Fibroblast of skin of back (primary cell): ENCODE measurements around the gene EEPD1.

ENCODE experiments used
- DNase-seq: peaks from one replicate; pipeline ENCODE4 v3.0.0-alpha.2; 2013

Gene EEPD1

DNA sequence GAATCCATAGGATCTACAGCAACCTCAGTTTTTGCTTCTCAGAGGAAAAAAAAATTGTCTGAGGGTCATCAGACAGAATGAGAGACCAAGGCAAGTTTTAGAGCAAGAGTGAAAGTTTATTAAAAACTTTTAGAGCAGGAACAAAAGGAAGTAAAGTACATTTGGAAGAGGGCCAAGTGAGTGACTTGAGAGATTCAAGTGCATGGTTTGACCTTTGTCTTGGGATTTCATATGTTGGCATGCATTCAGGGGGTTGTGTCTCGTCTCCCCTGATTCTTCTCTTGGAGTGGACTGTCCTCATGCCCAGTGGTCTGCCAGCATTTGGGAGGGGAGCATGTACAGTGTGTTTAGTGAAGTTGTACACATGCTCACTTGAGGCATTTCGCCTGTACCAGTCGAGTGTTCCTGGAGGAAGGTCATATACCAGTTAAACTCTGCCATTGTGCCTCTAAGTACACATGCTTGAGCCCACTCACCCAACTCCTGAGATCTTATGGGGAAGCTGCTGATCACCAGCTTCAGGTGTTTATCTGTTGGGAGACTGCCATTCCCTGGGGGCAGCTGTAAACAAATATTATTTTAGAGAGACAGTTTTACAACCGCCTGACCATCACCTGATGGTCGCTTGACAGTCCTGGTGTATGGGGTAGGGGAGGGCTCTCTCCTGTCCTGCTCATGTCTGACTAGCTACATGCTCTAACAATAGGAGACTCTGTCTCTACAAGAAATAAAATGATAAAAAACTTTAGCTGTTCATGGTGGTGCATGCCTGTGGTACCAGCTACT is 109.4 kb downstream of the EEPD1 start:
- DNase-seq: no peak

DNA sequence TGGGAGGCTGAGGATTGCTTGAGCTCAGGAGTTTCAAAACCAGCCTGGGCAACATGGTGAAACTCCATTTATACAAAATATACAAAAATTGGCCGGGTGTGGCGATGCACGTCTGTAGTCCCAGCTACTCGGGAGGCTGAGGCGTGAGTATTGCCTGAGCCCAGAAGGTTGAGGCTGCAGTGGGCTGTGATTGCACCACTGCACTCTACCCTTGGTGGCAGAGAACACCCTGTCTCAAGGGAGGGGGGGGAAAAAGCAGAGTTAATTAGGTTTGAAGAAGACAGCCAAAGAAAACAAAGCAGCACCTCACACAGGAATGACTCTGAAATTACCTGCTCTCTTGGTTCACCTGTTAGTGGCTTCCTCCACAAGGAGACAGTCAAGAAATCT is 110.0 kb downstream of the EEPD1 start:
- DNase-seq: no peak

DNA sequence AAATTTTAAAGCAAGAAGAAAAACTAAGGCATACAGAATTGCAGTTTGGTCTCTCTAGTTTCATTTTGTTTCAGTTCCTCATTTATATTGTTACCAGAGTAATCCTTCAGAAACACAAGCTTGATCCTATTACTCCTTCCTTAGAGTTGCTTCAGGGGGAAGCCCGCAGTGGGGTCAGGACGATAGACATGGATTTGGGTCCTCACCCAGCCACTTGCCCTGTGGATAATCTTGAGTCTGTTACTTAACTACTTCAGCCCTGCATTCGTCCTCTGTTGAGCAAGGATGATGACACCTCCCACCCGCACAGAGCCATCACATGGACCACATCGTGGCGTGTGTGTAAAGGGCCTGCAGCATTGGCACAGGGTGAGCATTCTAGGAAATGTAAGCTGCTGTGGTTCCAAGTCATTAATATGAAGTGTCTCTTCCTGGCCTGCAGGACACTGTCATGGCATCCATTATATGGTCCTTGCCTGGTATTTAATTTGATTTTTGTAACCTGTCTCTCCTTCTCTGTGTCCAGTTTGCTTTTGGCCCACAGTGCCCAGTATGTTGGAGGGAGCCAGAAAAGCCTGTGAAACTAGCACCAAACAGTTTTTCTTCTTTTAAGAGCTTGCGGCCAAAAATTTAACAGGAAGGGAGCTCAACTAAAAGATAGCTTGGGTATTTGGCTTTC is 111.2 kb downstream of the EEPD1 start:
- DNase-seq: no peak

DNA sequence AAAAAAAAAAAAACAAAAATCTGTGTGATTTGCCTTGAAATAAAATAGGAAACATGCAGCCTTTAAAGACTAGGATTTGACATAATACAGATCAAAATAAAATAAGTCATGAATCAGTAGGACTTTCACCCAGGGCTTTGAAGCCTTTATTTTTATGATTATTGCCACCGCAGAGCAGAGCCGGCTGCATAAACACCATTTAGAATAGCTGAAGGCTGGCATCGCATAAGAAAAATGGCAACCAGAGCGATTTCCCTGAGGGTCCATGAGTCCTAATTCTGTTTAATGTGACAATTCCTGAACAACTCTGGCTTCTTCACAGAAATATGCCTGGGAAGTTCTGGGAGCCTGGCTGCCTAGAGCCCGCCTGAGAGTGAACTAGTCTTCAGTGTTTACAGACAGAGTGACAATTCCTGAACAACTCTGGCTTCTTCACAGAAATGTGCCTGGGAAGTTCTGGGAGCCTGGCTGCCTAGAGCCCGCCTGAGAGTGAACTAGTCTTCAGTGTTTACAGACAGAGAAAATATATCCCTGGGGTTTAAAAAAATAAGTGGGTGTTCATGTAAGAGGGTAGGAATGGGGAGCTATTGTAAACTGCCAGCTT is 112.0 kb downstream of the EEPD1 start:
- no peak for DNase-seq

DNA sequence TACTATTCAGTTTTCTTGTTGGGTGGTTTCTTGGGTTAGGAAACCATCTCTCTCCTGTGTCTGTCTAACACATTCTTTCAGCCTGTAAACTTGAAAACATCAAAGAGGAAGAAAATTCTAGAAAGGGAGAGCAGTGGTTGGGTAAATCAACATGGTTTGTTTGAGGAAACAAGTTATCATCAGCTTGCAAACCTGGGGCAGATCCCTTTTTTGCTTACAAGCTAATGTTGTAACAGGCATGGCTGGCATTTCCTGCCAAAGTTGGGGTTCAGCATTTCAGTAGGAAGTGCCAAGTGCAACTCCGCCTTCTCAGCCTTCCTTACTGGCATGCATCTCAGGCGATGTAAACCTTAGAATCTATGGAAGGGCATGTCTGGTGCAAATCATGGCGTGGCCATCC is 112.6 kb downstream of the EEPD1 start:
- DNase-seq: no peak

DNA sequence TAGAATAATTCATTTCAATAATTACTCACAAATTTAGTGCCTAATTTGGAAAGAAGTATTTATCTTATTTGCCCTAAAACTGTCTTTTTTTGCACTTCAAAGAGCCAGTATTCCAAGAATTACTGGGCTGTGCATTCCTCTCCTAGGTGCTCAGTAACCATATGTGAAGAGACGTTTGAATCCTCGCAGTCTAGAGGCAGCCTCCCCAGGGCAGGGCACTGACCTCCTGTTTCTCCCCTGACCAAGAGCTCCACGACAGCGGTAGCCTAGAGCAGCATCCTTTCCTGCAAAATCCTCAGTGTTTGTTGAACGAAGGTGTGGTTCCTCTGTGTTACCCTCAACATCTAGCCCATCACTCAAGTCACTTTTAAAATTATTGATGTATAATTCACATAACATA is 113.1 kb downstream of the EEPD1 start:
- DNase-seq: no peak

DNA sequence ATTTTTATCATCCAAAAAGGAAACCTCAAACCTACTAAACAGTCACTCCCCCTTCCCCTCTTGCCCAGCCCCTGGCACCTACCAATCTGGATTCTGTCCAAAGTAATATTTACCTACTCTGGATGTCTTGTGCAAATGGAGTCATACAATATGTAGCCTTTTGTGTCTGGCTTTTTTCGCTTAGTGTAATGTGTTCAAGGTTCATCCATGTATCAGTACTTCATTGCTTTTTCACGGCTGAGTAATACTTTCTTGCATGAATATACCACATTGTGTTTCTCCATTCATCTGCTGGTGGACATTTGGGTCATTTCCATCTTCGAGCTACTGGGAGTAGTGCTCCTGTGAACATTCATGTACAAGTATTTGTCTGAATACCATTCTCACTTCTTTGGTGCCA is 113.6 kb downstream of the EEPD1 start:
- no peak for DNase-seq

DNA sequence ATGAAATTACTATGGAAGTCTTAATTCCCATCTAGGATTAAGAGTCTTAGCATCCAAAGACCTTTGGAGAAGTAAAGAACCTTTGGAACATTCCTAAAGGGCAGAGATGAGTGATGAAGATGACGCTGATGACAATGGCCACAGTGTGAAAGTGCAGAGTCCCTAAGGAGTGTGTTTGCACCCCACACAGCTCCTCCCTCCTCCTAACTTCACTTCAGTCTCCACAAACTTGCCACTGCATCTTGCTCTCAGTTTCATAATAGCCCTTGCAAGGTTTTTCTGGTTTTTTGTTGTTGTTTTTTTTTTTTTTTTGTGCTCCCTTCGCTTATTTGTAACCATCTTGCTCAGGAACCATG is 119.1 kb downstream of the EEPD1 start:
- DNase-seq: no peak

DNA sequence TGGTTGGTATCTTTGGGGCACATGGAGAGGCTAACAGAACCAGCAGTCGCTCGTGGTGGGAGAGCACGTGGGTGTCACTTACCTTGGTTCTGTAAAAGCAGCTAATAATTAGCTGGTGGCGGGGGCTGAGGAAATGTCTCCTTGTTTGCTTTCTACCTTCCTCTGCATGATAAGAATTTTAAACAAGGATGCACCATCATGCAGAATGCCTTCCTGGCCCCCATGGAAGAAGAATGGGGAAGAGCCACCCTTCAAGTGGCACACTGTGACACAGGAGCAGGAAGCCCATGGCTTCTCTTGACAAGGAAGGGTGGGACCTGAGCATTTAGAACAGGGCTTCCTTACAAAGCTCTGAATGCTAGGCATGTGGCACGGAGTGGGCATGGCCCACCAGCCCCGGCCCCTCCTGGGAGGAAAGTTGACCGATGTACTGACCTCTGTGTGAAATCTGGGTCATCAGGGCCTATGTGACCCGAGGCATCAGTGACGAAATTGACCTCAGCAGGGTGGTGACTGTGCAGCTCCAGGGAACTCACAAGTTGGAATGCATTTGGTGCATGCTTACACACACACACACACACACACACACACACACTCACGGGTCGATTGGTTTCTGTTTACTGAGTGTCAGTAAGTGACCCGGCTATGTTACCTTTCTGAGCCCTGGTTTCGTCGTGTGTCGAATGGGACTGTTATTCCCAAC is 119.7 kb downstream of the EEPD1 start:
- DNase-seq: no peak

DNA sequence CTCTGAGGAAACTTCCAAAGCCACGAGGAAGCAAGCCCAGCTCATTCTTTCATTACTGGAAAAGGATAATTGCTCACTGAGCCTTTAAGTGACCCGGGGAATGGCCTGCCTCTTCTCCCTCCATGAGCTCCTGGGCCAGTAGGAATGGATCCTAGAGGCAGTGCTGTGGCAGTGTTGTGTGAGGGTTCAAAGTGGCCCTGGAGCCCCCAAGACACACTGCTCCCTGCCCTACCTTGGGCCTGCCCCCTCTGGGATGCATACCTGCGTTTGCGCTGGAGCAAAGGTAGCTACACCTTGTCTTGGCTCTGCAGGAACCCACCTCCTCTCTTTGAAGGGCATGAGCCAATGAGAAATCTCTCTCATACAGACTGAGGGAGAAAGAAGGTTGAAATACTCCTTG is 120.8 kb downstream of the EEPD1 start:
- DNase-seq: no peak

DNA sequence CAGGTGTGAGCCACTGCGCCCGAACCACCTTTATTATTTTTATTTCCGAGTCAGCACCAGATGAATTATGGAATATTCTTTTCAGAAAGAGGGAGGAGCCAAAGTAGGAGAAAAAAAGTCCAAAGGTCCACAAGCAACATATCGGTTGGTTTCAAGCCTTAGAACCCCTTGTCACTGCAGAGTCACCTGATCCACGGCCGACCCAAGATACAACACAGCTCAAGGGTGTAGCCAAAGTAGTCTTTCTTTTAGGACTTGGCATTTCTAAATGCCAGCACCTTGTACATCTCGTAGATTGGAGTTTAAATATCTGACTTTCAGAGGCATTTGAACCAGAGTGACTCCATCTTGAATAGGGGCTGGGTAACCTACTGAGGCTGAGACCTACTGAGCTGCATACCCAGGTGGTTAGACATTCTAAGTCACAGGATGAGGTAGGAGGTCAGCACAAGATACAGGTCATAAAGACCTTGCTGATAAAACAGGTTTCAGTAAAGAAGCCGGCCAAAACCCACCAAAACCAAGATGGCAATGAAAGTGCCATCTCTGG is 122.8 kb downstream of the EEPD1 start:
- DNase-seq: no peak

DNA sequence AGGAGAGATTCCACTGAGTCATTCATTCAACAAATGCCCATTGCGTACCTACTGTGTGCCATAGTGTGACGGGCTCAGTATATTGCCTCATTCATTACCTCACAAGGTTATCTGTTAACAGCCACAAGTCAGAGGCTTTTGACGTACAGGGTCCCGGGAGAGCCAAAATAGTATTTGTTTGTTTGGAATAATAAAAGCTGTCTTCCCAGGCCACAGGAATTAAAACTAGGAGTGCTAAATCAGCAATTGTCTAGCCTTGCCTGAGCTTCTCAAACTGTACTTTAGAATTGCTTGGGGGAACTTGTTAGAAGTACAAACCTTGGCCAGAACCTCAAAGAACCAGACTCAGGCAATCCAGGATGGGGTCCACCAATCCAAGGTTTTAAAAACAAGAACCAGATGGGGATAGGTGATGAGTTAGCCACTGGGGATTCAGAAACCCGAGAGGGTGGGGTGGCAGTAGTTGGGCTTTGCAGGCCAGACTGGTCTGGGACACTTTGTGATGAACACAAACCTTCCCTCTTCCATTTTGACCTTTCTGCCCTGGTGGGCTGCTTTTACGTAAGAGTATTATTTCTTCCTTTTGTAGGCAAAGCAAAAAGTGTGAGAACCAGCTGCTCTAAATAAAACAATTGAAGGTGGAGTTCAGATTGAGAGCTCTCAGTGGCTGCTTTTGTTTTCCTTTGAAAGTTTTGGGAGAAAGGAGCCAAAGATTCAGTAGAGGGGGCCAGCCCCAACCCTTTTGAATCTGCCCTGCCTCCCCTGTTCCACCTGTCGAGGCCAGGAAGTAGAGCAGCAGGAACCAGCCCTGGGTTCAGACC is 123.6 kb downstream of the EEPD1 start:
- no peak for DNase-seq

DNA sequence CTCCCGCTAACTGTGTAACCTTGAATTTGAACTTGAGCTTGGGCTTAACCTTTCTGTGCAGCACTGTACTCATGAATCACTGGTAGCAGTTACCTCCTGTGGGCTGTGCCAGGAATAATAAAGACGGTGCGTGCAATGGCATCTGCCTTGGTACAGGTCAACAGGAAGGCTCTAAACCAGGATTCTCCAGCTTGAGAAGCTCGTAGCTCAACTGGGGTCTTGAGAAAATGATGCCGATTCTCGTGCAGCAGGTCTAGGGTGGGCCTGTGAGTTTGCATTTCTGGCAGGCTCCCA is 124.1 kb downstream of the EEPD1 start:
- no peak for DNase-seq

DNA sequence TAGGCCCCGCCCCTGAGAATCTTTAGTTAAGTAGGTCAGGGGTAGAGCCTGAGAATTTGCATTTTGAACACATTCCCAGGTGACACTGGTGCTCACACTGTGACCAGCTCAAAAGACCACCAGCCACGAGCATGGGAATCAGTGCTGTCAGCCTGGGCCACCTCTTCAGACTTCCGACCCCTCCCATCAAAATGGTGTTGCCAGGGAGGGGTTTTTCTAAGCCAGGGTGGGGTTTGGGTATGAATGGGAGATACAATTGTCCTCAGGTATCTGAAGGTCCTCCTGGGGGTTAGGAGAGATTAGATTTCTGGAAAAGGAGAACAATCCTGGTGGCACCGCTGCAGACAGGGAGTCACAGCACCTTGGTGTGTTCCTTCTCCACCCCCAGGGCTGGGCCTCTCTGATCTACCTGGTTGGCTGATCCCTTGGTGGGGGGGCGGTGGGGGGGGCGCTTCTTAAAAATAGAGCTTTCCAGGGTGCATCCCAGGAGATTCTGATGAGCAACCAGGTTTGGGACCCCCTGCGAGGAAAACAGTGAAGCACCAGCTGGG is 125.1 kb downstream of the EEPD1 start:
- DNase-seq: no peak

DNA sequence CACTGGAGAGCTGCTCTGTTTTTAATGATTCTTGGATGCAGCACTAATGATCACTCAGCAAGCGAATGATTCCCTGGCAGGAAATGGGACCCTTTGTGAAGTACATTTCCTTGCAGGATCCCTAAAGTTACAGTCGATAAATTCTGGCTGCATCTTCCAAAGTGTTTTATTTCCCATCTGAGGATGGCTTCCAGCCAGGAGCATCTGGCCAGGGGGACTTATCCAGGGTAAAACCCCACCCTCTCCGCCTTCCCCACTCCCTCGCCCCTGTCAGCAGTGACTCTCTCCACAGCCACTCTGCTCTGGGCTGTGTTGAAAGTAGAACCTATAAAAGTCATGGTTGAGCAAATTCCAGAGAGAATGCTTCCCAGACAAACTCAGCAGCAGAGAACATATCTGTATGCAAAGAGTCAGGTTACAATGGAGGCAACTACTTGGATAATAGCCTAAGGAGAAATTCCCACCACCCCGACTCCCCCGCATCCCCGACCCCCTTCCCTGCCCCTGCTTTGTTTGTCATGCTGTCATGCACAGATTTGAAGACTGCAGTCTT is 125.6 kb downstream of the EEPD1 start:
- DNase-seq: peak; percentile 68

DNA sequence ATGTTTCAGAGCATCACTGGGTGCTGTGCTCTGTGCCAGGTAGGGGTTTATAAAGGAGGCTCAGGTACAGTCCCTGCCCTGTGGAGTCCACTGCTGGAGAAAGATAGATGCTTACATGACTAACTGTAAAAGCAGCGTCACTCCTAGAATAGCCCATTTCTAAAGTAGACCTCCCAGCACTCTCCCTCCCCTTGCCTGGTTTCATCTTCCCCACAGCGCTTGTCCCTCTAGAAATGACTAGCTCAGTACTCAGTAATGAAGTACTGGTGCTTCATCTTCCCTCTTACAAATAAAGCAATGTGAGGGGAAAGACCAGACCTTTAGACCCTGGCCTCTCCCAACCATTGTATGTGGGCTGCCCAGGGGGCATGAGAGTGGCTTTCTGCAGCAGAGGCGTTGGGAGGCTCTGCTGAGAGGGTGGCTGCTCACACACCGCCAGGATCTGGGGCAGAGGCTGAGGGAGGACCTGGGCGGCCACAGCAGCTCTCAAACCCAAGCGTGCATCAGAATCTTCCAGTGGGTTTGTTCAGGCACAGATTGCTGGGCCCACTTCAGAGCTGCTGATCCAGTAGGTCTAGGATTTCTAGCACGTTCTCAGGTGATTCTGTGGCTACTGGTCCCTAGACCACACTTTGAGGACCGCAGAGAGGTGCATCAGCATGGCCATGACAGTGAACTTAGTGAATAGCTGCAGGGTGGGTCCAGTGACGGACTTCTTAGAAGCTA is 126.3 kb downstream of the EEPD1 start:
- no peak for DNase-seq

DNA sequence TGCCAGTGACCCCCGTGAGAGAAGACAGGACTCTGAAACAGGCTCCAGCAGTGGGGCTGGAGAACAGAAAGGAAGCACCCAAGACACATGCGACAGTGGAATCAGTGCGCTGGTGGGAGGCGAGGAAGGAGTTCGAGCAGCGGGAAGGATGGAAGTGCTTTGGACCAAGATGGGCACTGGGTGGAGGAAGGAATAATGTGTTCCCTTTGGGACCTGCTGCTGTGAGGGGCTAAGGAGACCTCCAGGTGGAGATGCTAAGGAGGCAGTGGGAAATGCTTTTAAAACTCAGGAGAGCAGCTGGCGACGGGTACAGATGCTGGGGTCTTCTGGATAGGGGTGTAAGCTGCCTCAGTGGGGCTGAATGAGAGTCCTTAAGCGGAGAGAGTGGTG is 126.9 kb downstream of the EEPD1 start:
- DNase-seq: no peak

DNA sequence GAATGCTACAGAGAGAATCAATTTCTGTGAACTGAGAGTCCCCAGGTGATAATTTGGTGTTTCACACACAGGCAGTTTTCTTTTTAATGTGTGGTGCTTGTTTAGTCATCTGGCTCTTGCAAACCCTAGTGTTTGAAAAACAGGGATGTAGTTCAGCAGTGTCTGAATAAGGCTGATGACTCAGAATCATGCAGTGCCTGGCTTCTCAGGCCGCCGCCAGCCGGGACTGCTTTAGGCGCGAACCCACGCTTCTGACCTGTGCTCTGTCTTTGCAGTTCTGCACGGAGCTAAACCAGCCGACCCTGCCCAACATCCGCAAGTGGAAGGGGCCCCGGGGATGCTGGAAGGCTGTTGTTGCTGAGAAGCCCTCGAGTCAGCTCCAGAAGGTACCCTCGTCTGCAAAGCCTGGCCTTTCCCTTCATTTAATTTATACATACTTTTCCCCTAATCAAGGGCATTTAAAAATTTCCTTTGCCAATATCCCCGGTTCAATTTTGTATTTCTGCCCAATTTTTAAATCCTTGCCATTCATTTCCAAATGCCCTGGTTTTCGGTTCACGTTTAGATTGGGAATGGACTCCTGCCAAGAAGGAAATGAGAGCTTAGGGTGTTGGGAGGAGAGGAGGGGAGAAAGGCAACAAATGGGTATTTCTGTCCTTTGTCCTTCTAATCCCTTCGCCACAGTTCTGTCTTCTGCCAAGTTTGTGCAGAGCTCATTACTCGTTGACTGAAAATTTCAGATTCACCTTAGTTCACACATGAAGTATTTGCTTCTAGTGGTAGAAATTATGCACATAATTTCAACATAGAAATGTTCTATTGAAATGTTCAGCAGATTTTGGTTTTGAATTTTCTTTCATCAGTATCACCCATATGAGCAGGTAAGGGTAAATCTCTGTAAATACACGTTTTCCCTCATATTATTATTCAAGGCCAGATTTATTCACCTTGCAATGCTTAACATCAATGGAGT is 128.1 kb downstream of the EEPD1 start:
- peak; percentile 79 for DNase-seq

DNA sequence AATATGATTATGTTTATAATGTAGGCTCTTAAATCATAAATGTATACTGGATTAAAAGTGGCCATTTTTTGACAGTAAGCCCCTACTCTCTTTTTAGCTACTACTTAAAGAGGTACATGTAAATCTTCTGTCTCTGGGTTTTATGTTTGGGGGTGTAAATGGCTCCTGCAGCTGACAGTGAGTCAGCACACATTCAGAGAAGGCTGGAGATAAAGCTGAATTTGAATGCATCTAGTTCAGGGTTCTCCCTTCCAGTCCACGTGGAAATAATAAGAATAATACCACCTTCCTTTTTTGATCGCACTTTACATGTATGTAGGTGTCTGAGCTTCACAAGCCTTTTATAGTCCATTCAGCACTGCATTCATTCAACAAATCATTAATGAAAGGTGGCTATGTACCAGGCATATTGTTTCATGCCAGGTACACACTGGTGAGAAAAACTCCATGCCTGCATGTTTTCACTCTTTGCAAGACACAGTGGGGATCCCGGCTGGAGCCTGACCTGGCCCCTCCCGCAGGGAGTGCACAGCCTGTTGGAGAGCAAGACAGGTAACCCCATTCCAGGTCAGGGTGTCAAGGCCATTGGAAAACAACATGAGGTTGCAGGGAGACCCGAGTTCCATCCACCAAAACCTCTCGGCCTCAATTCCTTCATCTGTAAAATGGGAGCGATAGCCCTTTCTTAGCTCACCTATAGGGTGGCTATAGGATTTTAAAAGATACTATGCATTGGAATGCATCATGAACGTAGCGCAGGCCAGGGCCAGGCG is 129.1 kb downstream of the EEPD1 start:
- DNase-seq: no peak
